A673 (cell line): Measurements from ENCODE around the gene TH.

Source experiments
- EZH2 ChIP-seq: fragments of 200-600 bp; sonication (generic); IDR thresholded peaks from 2 replicates; pipeline ENCODE4 v1.6.1; 2017; ENCODE audit warnings: borderline replicate concordance, low read depth, mild to moderate bottlenecking, mixed read lengths, antibody characterized with exemption, low read length; ENCODE audit not compliant: poor library complexity, severe bottlenecking
- TF ChIP-seq, protein P1 (sequence below): fragments of 300-800, 200-600 bp; sonication (generic); conservative IDR thresholded peaks from 2 replicates; pipeline ENCODE4 v1.5.1; 2017; ENCODE audit warnings: low read depth, mild to moderate bottlenecking, antibody characterized with exemption, low read length, moderate library complexity, mixed read lengths

DNA sequence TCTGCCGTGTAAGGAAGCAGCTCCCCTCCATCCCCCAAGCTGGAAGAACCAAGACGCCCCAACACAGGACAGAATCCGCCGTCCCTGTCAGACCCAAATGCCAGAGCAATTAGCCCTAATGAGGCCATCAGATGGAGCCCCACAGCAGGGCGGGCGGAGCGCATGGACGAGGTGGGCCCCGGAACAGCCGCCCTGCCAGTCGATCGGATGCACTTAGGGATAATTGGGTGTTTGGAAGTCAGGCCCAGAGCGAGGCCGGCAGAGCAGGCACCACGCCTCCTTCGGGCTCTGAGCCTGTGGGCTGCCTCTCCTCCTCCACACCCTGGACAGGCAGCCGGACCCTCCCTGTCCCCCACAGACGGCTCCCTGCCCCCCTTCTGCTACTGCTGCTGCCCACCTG lies 5.5 kb upstream of the TH start:
- TF ChIP-seq, protein P1, sequence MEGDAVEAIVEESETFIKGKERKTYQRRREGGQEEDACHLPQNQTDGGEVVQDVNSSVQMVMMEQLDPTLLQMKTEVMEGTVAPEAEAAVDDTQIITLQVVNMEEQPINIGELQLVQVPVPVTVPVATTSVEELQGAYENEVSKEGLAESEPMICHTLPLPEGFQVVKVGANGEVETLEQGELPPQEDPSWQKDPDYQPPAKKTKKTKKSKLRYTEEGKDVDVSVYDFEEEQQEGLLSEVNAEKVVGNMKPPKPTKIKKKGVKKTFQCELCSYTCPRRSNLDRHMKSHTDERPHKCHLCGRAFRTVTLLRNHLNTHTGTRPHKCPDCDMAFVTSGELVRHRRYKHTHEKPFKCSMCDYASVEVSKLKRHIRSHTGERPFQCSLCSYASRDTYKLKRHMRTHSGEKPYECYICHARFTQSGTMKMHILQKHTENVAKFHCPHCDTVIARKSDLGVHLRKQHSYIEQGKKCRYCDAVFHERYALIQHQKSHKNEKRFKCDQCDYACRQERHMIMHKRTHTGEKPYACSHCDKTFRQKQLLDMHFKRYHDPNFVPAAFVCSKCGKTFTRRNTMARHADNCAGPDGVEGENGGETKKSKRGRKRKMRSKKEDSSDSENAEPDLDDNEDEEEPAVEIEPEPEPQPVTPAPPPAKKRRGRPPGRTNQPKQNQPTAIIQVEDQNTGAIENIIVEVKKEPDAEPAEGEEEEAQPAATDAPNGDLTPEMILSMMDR: no peak
- TF ChIP-seq EZH2: no peak
